Measurements from ENCODE around the gene IL10.

The IL10 gene

GRCh38 chr1:206778031-206778430 lies 5.7 kb upstream of the IL10 start:
- Histone ChIP-seq H3K4me3 (ENCODE audit: low read depth, low read length) (no peak overlapping the region), H3K27ac (no peak overlapping the region), H3K36me3 (replicated peaks) (no peaks in the 10 kb centered on the region), H3K27me3 (replicated peaks) (peaks cover 29% of the 10 kb centered on the region)
- in situ Hi-C loops (cut with HindIII; ENCODE audit: low pct_ligation_motif_present, low sequenced_read_pairs): no loop called here
- TF ChIP-seq CTCF (IDR thresholded peaks at IDR 0.05; ENCODE audit: low read depth, low read length, missing control alignments): no peak
- no peak for DNase-seq

GRCh38 chr1:206776229-206776628 lies 3.9 kb upstream of the IL10 start:
- H3K27me3 ChIP-seq (replicated peaks): peaks cover 38% of the 10 kb centered on the region
- no peak overlapping the region for H3K4me3 ChIP-seq (ENCODE audit: low read depth, low read length)
- in situ Hi-C loops (cut with HindIII; ENCODE audit: low pct_ligation_motif_present, low sequenced_read_pairs): no loop called here
- H3K27ac ChIP-seq: no peak overlapping the region
- no peak for DNase-seq
- no peak for TF ChIP-seq CTCF (IDR thresholded peaks at IDR 0.05; ENCODE audit: low read depth, low read length, missing control alignments)
- H3K36me3 ChIP-seq (replicated peaks): no peaks in the 10 kb centered on the region

- no peak for DNase-seq
- Histone ChIP-seq H3K27ac (no peak overlapping the region), H3K36me3 (replicated peaks) (no peaks in the 10 kb centered on the region), H3K27me3 (replicated peaks) (peaks cover 54% of the 10 kb centered on the region), H3K4me3 (ENCODE audit: low read depth, low read length) (no peak overlapping the region)
- TF ChIP-seq CTCF (IDR thresholded peaks at IDR 0.05; ENCODE audit: low read depth, low read length, missing control alignments): no peak
- in situ Hi-C loops (cut with HindIII; ENCODE audit: low pct_ligation_motif_present, low sequenced_read_pairs): no loop called here
Observed at GRCh38 chr1:206774093-206774492, 1.8 kb upstream of the IL10 start.

GRCh38 chr1:206771338-206771692 lies 979 bp downstream of the IL10 start:
- Histone ChIP-seq H3K4me3 (ENCODE audit: low read depth, low read length) (no peak overlapping the region), H3K36me3 (replicated peaks) (no peaks in the 10 kb centered on the region), H3K27me3 (replicated peaks) (peaks cover 51% of the 10 kb centered on the region), H3K27ac (no peak overlapping the region)
- TF ChIP-seq CTCF (IDR thresholded peaks at IDR 0.05; ENCODE audit: low read depth, low read length, missing control alignments): no peak
- in situ Hi-C loops (cut with HindIII; ENCODE audit: low pct_ligation_motif_present, low sequenced_read_pairs): no loop called here
- no peak for DNase-seq

GRCh38 chr1:206770531-206771337 lies 1.6 kb downstream of the IL10 start, which contains the start of gene IL19:
Gene IL19, plus strand, starts transcription at chr1:206770773. Its CDS starts 65,890 bp downstream, at chr1:206836663.
- H3K27ac ChIP-seq: no peak within 1 kb of the TSS
- H3K27me3 ChIP-seq (replicated peaks): peaks cover 47% of the 10 kb centered on the region
- TF ChIP-seq CTCF (IDR thresholded peaks at IDR 0.05; ENCODE audit: low read depth, low read length, missing control alignments): no peak
- no peaks in the 10 kb centered on the region for H3K36me3 ChIP-seq (replicated peaks)
- H3K4me3 ChIP-seq (ENCODE audit: low read depth, low read length): no peak within 1 kb of the TSS
- DNase-seq: no peak
- in situ Hi-C loops (cut with HindIII; ENCODE audit: low pct_ligation_motif_present, low sequenced_read_pairs): no loop called here

- H3K4me3 ChIP-seq (ENCODE audit: low read depth, low read length): no peak overlapping the region
- no peak for DNase-seq
- no peak for TF ChIP-seq CTCF (IDR thresholded peaks at IDR 0.05; ENCODE audit: low read depth, low read length, missing control alignments)
- H3K27ac ChIP-seq: no peak overlapping the region
- H3K36me3 ChIP-seq (replicated peaks): no peaks in the 10 kb centered on the region
- peaks cover 39% of the 10 kb centered on the region for H3K27me3 ChIP-seq (replicated peaks)
- in situ Hi-C loops (cut with HindIII; ENCODE audit: low pct_ligation_motif_present, low sequenced_read_pairs): no loop called here
Observed at GRCh38 chr1:206769304-206769731, 3.0 kb downstream of the IL10 start.
